Chondrocyte (in vitro differentiated cells): ENCODE data around the gene FXYD3. TPM values are rescaled to one million over a fixed set of nuclear protein-coding genes. Genes with fewer than 3 reads are reported as not detected.
"Not testable (repeated sequence)": the region's sequence is repeated elsewhere in the genome, so short reads cannot be mapped to it uniquely, and the experiment has no call there.

Experiments used
- DNase-seq: peaks from one replicate; pipeline ENCODE4 v3.0.0; 2021; ENCODE audit warnings: mixed read lengths, low spot score
- H3K27ac Mint-ChIP-seq: one replicate; pipeline ENCODE4 v1.8.0; 2021; ENCODE audit warnings: mild to moderate bottlenecking, moderate library complexity, mixed read lengths; ENCODE audit not compliant: unreplicated experiment
- H3K27me3 Mint-ChIP-seq: 2 replicates; pipeline ENCODE4 v1.8.0; 2021; ENCODE audit warnings: low read depth, mixed read lengths
- H3K36me3 Mint-ChIP-seq: 2 replicates; pipeline ENCODE4 v1.8.0; 2021; ENCODE audit warnings: low read depth, mixed read lengths
- H3K4me1 Mint-ChIP-seq: 2 replicates; pipeline ENCODE4 v1.8.0; 2021; ENCODE audit warnings: low read depth, mild to moderate bottlenecking, mixed read lengths
- H3K4me3 Mint-ChIP-seq: one replicate; pipeline ENCODE4 v1.8.0; 2021; ENCODE audit warnings: mild to moderate bottlenecking, moderate library complexity, mixed read lengths; ENCODE audit not compliant: unreplicated experiment
- H3K9me3 Mint-ChIP-seq: 2 replicates; pipeline ENCODE4 v1.8.0; 2021; ENCODE audit warnings: low read depth, mixed read lengths
- CTCF ChIP-seq: fragments of 200-600 bp; sonication (generic); IDR thresholded peaks from 2 replicates; pipeline ENCODE4 v1.5.0; 2021; ENCODE audit warnings: antibody characterized with exemption, mild to moderate bottlenecking, moderate library complexity
- total RNA-seq: library from RNA; stranded (reverse); gene quantifications from 3 replicates; pipeline ENCODE4 v1.2.1, GENCODE V29; 2021

The FXYD3 gene
- total RNA-seq, 1 donor from 2014 or later, result not detected

- Mint-ChIP-seq H3K4me3 (no peak overlapping the region), H3K9me3 (no peaks in the 10 kb centered on the region), H3K27me3 (peaks cover 6% of the 10 kb centered on the region), H3K36me3 (no peaks in the 10 kb centered on the region), H3K4me1 (peaks cover 8% of the 10 kb centered on the region), H3K27ac (no peak overlapping the region)
- DNase-seq, result no peak
- no peak for TF ChIP-seq CTCF
Observed at GRCh38 chr19:35128398-35129057, 12.9 kb downstream of the FXYD3 start.

- H3K4me3 Mint-ChIP-seq, DNase-seq, H3K36me3 Mint-ChIP-seq, H3K27ac Mint-ChIP-seq, H3K27me3 Mint-ChIP-seq, H3K4me1 Mint-ChIP-seq, H3K9me3 Mint-ChIP-seq: not testable (repeated sequence)
Observed at GRCh38 chr19:35129724-35130274, 14.2 kb downstream of the FXYD3 start.

GRCh38 chr19:35130761-35131720, 15.4 kb downstream of the FXYD3 start:
- peaks cover 7% of the 10 kb centered on the region for H3K27me3 Mint-ChIP-seq
- no peaks in the 10 kb centered on the region for H3K9me3 Mint-ChIP-seq
- no peaks in the 10 kb centered on the region for H3K36me3 Mint-ChIP-seq
- no peak for DNase-seq
- H3K4me1 Mint-ChIP-seq, result peaks cover 10% of the 10 kb centered on the region
- no peak for TF ChIP-seq CTCF
- H3K27ac Mint-ChIP-seq, result no peak overlapping the region
- H3K4me3 Mint-ChIP-seq, result no peak overlapping the region

- H3K36me3 Mint-ChIP-seq, result no peaks in the 10 kb centered on the region
- DNase-seq, result no peak
- TF ChIP-seq CTCF, result no peak
- H3K4me1 Mint-ChIP-seq, result peaks cover 10% of the 10 kb centered on the region
- no peaks in the 10 kb centered on the region for H3K9me3 Mint-ChIP-seq
- no peak overlapping the region for H3K4me3 Mint-ChIP-seq
- no peak overlapping the region for H3K27ac Mint-ChIP-seq
- peaks cover 7% of the 10 kb centered on the region for H3K27me3 Mint-ChIP-seq
Observed at GRCh38 chr19:35132254-35132653, 16.6 kb downstream of the FXYD3 start.

GRCh38 chr19:35133826-35134225, 18.2 kb downstream of the FXYD3 start:
- H3K9me3 Mint-ChIP-seq, result no peaks in the 10 kb centered on the region
- TF ChIP-seq CTCF, result no peak
- H3K36me3 Mint-ChIP-seq, result no peaks in the 10 kb centered on the region
- no peak overlapping the region for H3K4me3 Mint-ChIP-seq
- peaks cover 15% of the 10 kb centered on the region for H3K4me1 Mint-ChIP-seq
- peaks cover 8% of the 10 kb centered on the region for H3K27me3 Mint-ChIP-seq
- no peak for DNase-seq
- H3K27ac Mint-ChIP-seq, result no peak overlapping the region
